Measurements from ENCODE around the gene HGD.
A peak's percentile ranks its signal among the peaks of the same experiment; 100 is the strongest.

The HGD gene

GRCh38 chr3:120684896-120685295 is 2.9 kb upstream of the HGD start:
- H3K27ac ChIP-seq: peak overlapping the region; percentile 89
- no peak for TF ChIP-seq CTCF (IDR thresholded peaks at IDR 0.05)
- TF ChIP-seq ZFX (IDR thresholded peaks at IDR 0.05; ENCODE audit: borderline replicate concordance): no peak

GRCh38 chr3:120683671-120684301 is 1.7 kb upstream of the HGD start:
- TF ChIP-seq CTCF (IDR thresholded peaks at IDR 0.05) (no peak), ZFX (IDR thresholded peaks at IDR 0.05; ENCODE audit: borderline replicate concordance) (no peak)
- H3K27ac ChIP-seq: peak overlapping the region; percentile 89

- TF ChIP-seq CTCF (IDR thresholded peaks at IDR 0.05): no peak
- no peak for TF ChIP-seq ZFX (IDR thresholded peaks at IDR 0.05; ENCODE audit: borderline replicate concordance)
- peak overlapping the region; percentile 89 for H3K27ac ChIP-seq
These were observed 1.2 kb upstream of the HGD start for GRCh38 chr3:120683213-120683612.

GRCh38 chr3:120681506-120682038 is 467 bp downstream of the HGD start:
- H3K27ac ChIP-seq: peak overlapping the region; percentile 89

GRCh38 chr3:120681018-120681417 is 1.0 kb downstream of the HGD start:
- no peak for TF ChIP-seq ZFX (IDR thresholded peaks at IDR 0.05; ENCODE audit: borderline replicate concordance)
- TF ChIP-seq CTCF (IDR thresholded peaks at IDR 0.05): no peak
- peak overlapping the region; percentile 89 for H3K27ac ChIP-seq

More at GRCh38 chr3:120681506-120682038, 467 bp downstream of the HGD start:
- TF ChIP-seq CTCF (IDR thresholded peaks at IDR 0.05) (no peak), ZFX (IDR thresholded peaks at IDR 0.05; ENCODE audit: borderline replicate concordance) (no peak)

GRCh38 chr3:120680193-120680894 is 1.7 kb downstream of the HGD start:
- H3K27ac ChIP-seq: peak overlapping the region; percentile 89
- no peak for TF ChIP-seq CTCF (IDR thresholded peaks at IDR 0.05)
- no peak for TF ChIP-seq ZFX (IDR thresholded peaks at IDR 0.05; ENCODE audit: borderline replicate concordance)

GRCh38 chr3:120678984-120679383 is 3.1 kb downstream of the HGD start:
- TF ChIP-seq ZFX (IDR thresholded peaks at IDR 0.05; ENCODE audit: borderline replicate concordance): no peak
- no peak for TF ChIP-seq CTCF (IDR thresholded peaks at IDR 0.05)
- H3K27ac ChIP-seq: peak overlapping the region; percentile 91

Measured in 22Rv1 (cell line).